Esophagus muscularis mucosa (tissue), 4 donors: Measurements from ENCODE around the gene SLC6A19.

ENCODE experiments used
- CTCF ChIP-seq, 3 experiments: fragments of 200-600 bp in 2 of 3; fragments of 450-650 bp in 1 of 3; sonication (generic) in 2 of 3; IDR thresholded peaks; one replicate each; pipeline ENCODE4 v1.5.1; 2017 to 2019; ENCODE audit warnings: antibody characterized with exemption in 3 of 3, mild to moderate bottlenecking in 2 of 3, moderate library complexity in 1 of 3
- EP300 ChIP-seq: sonication (generic); formaldehyde crosslinking; IDR thresholded peaks from one replicate; pipeline ENCODE4 v1.6.1; 2017; ENCODE audit warnings: antibody characterized with exemption
- POLR2A ChIP-seq: fragments of 450-650 bp; IDR thresholded peaks from one replicate; pipeline ENCODE4 v1.6.1; 2017; ENCODE audit warnings: antibody characterized with exemption, moderate library complexity, mild to moderate bottlenecking, low read depth
- POLR2AphosphoS5 ChIP-seq, 2 donors: sonication (generic); formaldehyde crosslinking; IDR thresholded peaks; one replicate each; pipeline ENCODE4 v1.6.1; 2017; ENCODE audit warnings: antibody characterized with exemption in 2 of 2

GRCh38 chr5:1184163-1184470 is 17.3 kb upstream of the SLC6A19 start:
- TF ChIP-seq CTCF (IDR thresholded peaks at IDR 0.05) = no peak
- no peak for TF ChIP-seq POLR2A
- no peak for TF ChIP-seq POLR2AphosphoS5 (IDR thresholded peaks at IDR 0.05)
- TF ChIP-seq EP300 = no peak
